ENCODE measurements around the gene GBE1.

GRCh38 chr3:81723732-81724313 is 37.6 kb downstream of the GBE1 start:
- TF ChIP-seq CTCF (conservative IDR thresholded peaks at IDR 0.05; ENCODE audit: low read length) (no peak), EZH2phosphoT487 (IDR thresholded peaks at IDR 0.05; ENCODE audit: borderline replicate concordance) (no peak)

Data from Loucy (cell line).